Mesothelial cell of epicardium (in vitro differentiated cells): ENCODE measurements around the gene HS3ST5. TPM values are rescaled to one million over a fixed set of nuclear protein-coding genes. Genes with fewer than 3 reads are reported as not detected.

Experiments
- DNase-seq, 2 experiments: peaks; one replicate each; pipeline ENCODE4 v3.0.0; 2021; ENCODE audit warnings: low spot score in 2 of 2; ENCODE audit not compliant: unreplicated experiment in 2 of 2
- H3K27ac Mint-ChIP-seq: 2 replicates; pipeline ENCODE4 v1.8.0; 2021; ENCODE audit warnings: mixed read lengths
- H3K27me3 Mint-ChIP-seq: 2 replicates; pipeline ENCODE4 v1.8.0; 2021; ENCODE audit warnings: low read depth, mixed read lengths
- H3K36me3 Mint-ChIP-seq: 2 replicates; pipeline ENCODE4 v1.8.0; 2021; ENCODE audit warnings: mixed read lengths
- H3K4me1 Mint-ChIP-seq: 2 replicates; pipeline ENCODE4 v1.8.0; 2021; ENCODE audit warnings: mixed read lengths
- H3K4me3 Mint-ChIP-seq: 2 replicates; pipeline ENCODE4 v1.8.0; 2021; ENCODE audit warnings: mild to moderate bottlenecking, moderate library complexity, mixed read lengths
- H3K9me3 Mint-ChIP-seq: 2 replicates; pipeline ENCODE4 v1.8.0; 2021; ENCODE audit warnings: mixed read lengths
- CTCF ChIP-seq: fragments of 200-600 bp; sonication (generic); IDR thresholded peaks from one replicate; pipeline ENCODE4 v1.5.0; 2021; ENCODE audit warnings: antibody characterized with exemption; ENCODE audit not compliant: unreplicated experiment
- total RNA-seq: library from RNA; stranded (reverse); gene quantifications from 3 replicates; pipeline ENCODE4 v1.2.1, GENCODE V29; 2021

HS3ST5 gene
- total RNA-seq, 1 donor from 2014 or later, result 0.49 TPM

GRCh38 chr6:114075777-114076176 lies 267.0 kb downstream of the HS3ST5 start:
- no peak for TF ChIP-seq CTCF
- Mint-ChIP-seq H3K4me3 (no peak overlapping the region), H3K27me3 (no peaks in the 10 kb centered on the region), H3K36me3 (no peaks in the 10 kb centered on the region), H3K4me1 (peaks cover 3% of the 10 kb centered on the region), H3K27ac (no peak overlapping the region), H3K9me3 (no peaks in the 10 kb centered on the region)
- DNase-seq, result no peak

- DNase-seq, result no peak
- no peak for TF ChIP-seq CTCF
- no peaks in the 10 kb centered on the region for H3K9me3 Mint-ChIP-seq
- H3K27me3 Mint-ChIP-seq, result no peaks in the 10 kb centered on the region
- H3K27ac Mint-ChIP-seq, result no peak overlapping the region
- H3K4me3 Mint-ChIP-seq, result no peak overlapping the region
- H3K36me3 Mint-ChIP-seq, result no peaks in the 10 kb centered on the region
- H3K4me1 Mint-ChIP-seq, result peaks cover 3% of the 10 kb centered on the region
Measured at GRCh38 chr6:114075300-114075699, 267.5 kb downstream of the HS3ST5 start.

- DNase-seq, result no peak
- Mint-ChIP-seq H3K4me1 (peaks cover 4% of the 10 kb centered on the region), H3K9me3 (no peaks in the 10 kb centered on the region), H3K27me3 (no peaks in the 10 kb centered on the region), H3K4me3 (no peak overlapping the region), H3K27ac (no peak overlapping the region), H3K36me3 (no peaks in the 10 kb centered on the region)
- no peak for TF ChIP-seq CTCF
Measured at GRCh38 chr6:114068771-114069170, 274.1 kb downstream of the HS3ST5 start.

- Mint-ChIP-seq H3K27ac (no peak overlapping the region), H3K27me3 (no peaks in the 10 kb centered on the region), H3K9me3 (no peaks in the 10 kb centered on the region), H3K4me1 (peaks cover 4% of the 10 kb centered on the region), H3K36me3 (no peaks in the 10 kb centered on the region), H3K4me3 (no peak overlapping the region)
- no peak for TF ChIP-seq CTCF
- no peak for DNase-seq
Measured at GRCh38 chr6:114068116-114068515, 274.7 kb downstream of the HS3ST5 start.

GRCh38 chr6:114064862-114065261 lies 278.0 kb downstream of the HS3ST5 start:
- Mint-ChIP-seq H3K27ac (no peak overlapping the region), H3K36me3 (no peaks in the 10 kb centered on the region), H3K9me3 (no peaks in the 10 kb centered on the region), H3K27me3 (no peaks in the 10 kb centered on the region), H3K4me1 (peaks cover 4% of the 10 kb centered on the region), H3K4me3 (no peak overlapping the region)
- DNase-seq, result no peak
- no peak for TF ChIP-seq CTCF

GRCh38 chr6:114063956-114064355 lies 278.9 kb downstream of the HS3ST5 start:
- H3K4me3 Mint-ChIP-seq, result no peak overlapping the region
- no peaks in the 10 kb centered on the region for H3K27me3 Mint-ChIP-seq
- no peak overlapping the region for H3K27ac Mint-ChIP-seq
- TF ChIP-seq CTCF, result no peak
- no peaks in the 10 kb centered on the region for H3K36me3 Mint-ChIP-seq
- H3K4me1 Mint-ChIP-seq, result peaks cover 4% of the 10 kb centered on the region
- DNase-seq, result no peak
- no peaks in the 10 kb centered on the region for H3K9me3 Mint-ChIP-seq
